C4-2B (cell line): Measurements from ENCODE around the gene ABI1.

ENCODE experiments used
- H3K27ac ChIP-seq: fragments of 450-650 bp; 2 replicates; pipeline ENCODE4 v1.5.1; 2017
- CTCF ChIP-seq: fragments of 450-650 bp; conservative IDR thresholded peaks from 2 replicates; pipeline ENCODE4 v1.5.1; 2017; ENCODE audit warnings: mild to moderate bottlenecking
- ZFX ChIP-seq: fragments of 450-650 bp; IDR thresholded peaks from 2 replicates; pipeline ENCODE4 v1.6.1; 2017

The ABI1 gene

GRCh38 chr10:26843736-26844135 lies 17.0 kb downstream of the ABI1 start:
- TF ChIP-seq ZFX (no peak), CTCF (no peak)
- H3K27ac ChIP-seq, result no peak overlapping the region

- no peak overlapping the region for H3K27ac ChIP-seq
- TF ChIP-seq ZFX, result no peak
- TF ChIP-seq CTCF, result no peak
These were observed 18.9 kb downstream of the ABI1 start for GRCh38 chr10:26841733-26842317.

- TF ChIP-seq CTCF, result no peak
- no peak for TF ChIP-seq ZFX
- no peak overlapping the region for H3K27ac ChIP-seq
These were observed 19.6 kb downstream of the ABI1 start for GRCh38 chr10:26840938-26841732.

GRCh38 chr10:26839966-26840627 lies 20.7 kb downstream of the ABI1 start:
- no peak overlapping the region for H3K27ac ChIP-seq
- TF ChIP-seq ZFX (no peak), CTCF (no peak)

- no peak for TF ChIP-seq ZFX
- TF ChIP-seq CTCF, result no peak
- H3K27ac ChIP-seq, result no peak overlapping the region
These were observed 23.6 kb downstream of the ABI1 start for GRCh38 chr10:26837139-26837538.

GRCh38 chr10:26835025-26835424 lies 25.7 kb downstream of the ABI1 start:
- H3K27ac ChIP-seq, result no peak overlapping the region
- TF ChIP-seq CTCF, result no peak
- TF ChIP-seq ZFX, result no peak

GRCh38 chr10:26832960-26833359 lies 27.8 kb downstream of the ABI1 start:
- TF ChIP-seq CTCF (no peak), ZFX (no peak)
- H3K27ac ChIP-seq, result no peak overlapping the region
